GM12878 (cell line): ENCODE results near the gene CEBPG. TPM values are rescaled to one million over a fixed set of nuclear protein-coding genes. Genes with fewer than 3 reads are reported as not detected.

ENCODE experiments used
- ATAC-seq: fragments of 200-7000 bp; cut with Tn5 transposase; 3 replicates; pipeline ENCODE4 v1.9.1; 2020; ENCODE audit warnings: mild to moderate bottlenecking, moderate library complexity
- BruUV-seq: library from RNA; stranded (reverse); fragments of 400-500 nt; replicated peaks from 2 replicates; lab custom pipeline; 2021; lab: Mats Ljungman, UMichigan
- CTCF ChIA-PET: fragments of 300-600 bp; sonication (Branson Sonifier 250); formaldehyde crosslinking; extraction: SDS; loops from one replicate; lab custom pipeline; 2021; ENCODE audit warnings: inconsistent platforms; lab: Yijun Ruan, JAX
- POLR2A ChIA-PET: fragments of 350-600 bp; formaldehyde crosslinking; extraction: SDS; loops from one replicate; lab custom pipeline; 2021; ENCODE audit warnings: inconsistent platforms; lab: Charles Lee
- RAD21 ChIA-PET: fragments of 300-600 bp; sonication (Branson Sonifier 250); formaldehyde crosslinking; loops from one replicate; lab custom pipeline; 2023; ENCODE audit warnings: antibody characterized with exemption; ENCODE audit not compliant: unreplicated experiment; lab: Charles Lee
- SMC1A ChIA-PET: fragments of 300-600 bp; sonication (Branson Sonifier 250); formaldehyde crosslinking; loops from one replicate; lab custom pipeline; 2023; ENCODE audit not compliant: unreplicated experiment, uncharacterized antibody; lab: Charles Lee
- DNase-seq: peaks from one replicate; pipeline ENCODE4 v3.0.0-alpha.2; 2011; ENCODE audit warnings: low read depth, low spot score
- FAIRE-seq: peaks from 3 replicates; lab custom pipeline; 2011; peaks lifted over from hg19 to GRCh38; lab: Jason Lieb, UNC
- H2AFZ ChIP-seq: 2 replicates; pipeline ENCODE4 v1.6.0; 2011; ENCODE audit warnings: low read depth, low read length, control low read depth; ENCODE audit not compliant: control insufficient read depth
- H3K27ac ChIP-seq: 2 replicates; pipeline ENCODE4 v1.5.1; 2011; ENCODE audit warnings: control low read depth; ENCODE audit not compliant: control insufficient read depth, insufficient read depth
- H3K27me3 ChIP-seq, 2 experiments: replicated peaks in 1 of 2; 2 replicates each; pipeline versions ENCODE4 v1.6.0 to v1.6.1; 2011; ENCODE audit warnings: low read length in 1 of 2; ENCODE audit not compliant: control insufficient read depth in 2 of 2, insufficient read depth in 2 of 2
- H3K36me3 ChIP-seq, 2 experiments: 2 replicates each; pipeline ENCODE4 v1.5.1; 2011; ENCODE audit warnings: low read length in 1 of 2; ENCODE audit not compliant: control insufficient read depth in 2 of 2, insufficient read depth in 2 of 2
- H3K4me1 ChIP-seq: 2 replicates; pipeline ENCODE4 v1.6.1; 2011; ENCODE audit warnings: mild to moderate bottlenecking, low read length, moderate library complexity, mixed read lengths; ENCODE audit not compliant: control insufficient read depth, insufficient read depth
- H3K4me2 ChIP-seq: 2 replicates; pipeline ENCODE4 v1.6.0; 2011; ENCODE audit warnings: control low read depth; ENCODE audit not compliant: control insufficient read depth, insufficient read depth
- H3K4me3 ChIP-seq: fragments of 200-600 bp; sonication (generic); 2 replicates; pipeline ENCODE4 v1.5.1; 2016
- H3K79me2 ChIP-seq: 2 replicates; pipeline ENCODE4 v1.6.0; 2011; ENCODE audit warnings: low read length; ENCODE audit not compliant: control insufficient read depth, insufficient read depth
- H3K9ac ChIP-seq: 2 replicates; pipeline ENCODE4 v1.8.0; 2011; ENCODE audit warnings: low read length, control low read depth, mixed read lengths; ENCODE audit not compliant: control insufficient read depth, insufficient read depth
- H3K9me3 ChIP-seq: replicated peaks from 3 replicates; pipeline ENCODE4 v1.5.1; 2011; ENCODE audit warnings: mild to moderate bottlenecking, low read length; ENCODE audit not compliant: control insufficient read depth, insufficient read depth
- H4K20me1 ChIP-seq: 2 replicates; pipeline ENCODE4 v1.6.0; 2011; ENCODE audit not compliant: control insufficient read depth, insufficient read depth
- ASH2L ChIP-seq: fragments of 300-600, 200-600 bp; sonication (generic); IDR thresholded peaks from 2 replicates; pipeline ENCODE4 v1.6.1; 2017; ENCODE audit warnings: low read depth, mild to moderate bottlenecking, borderline replicate concordance
- CBX3 ChIP-seq: fragments of 200-600 bp; sonication (generic); IDR thresholded peaks from 2 replicates; pipeline ENCODE4 v1.6.1; 2016; ENCODE audit warnings: low read depth, borderline replicate concordance
- CEBPZ ChIP-seq: fragments of 150-350 bp; IDR thresholded peaks from 2 replicates; pipeline ENCODE4 v1.6.1; 2016; ENCODE audit warnings: low read depth, low read length
- CREB1 ChIP-seq: IDR thresholded peaks from 2 replicates; pipeline ENCODE4 v1.6.1; 2012; ENCODE audit warnings: low read depth, mild to moderate bottlenecking, inconsistent platforms
- HDAC6 ChIP-seq: fragments of 200-600 bp; sonication (generic); IDR thresholded peaks from one replicate; pipeline ENCODE4 v1.8.0; 2017; ENCODE audit warnings: antibody characterized with exemption; ENCODE audit not compliant: unreplicated experiment
- IRF5 ChIP-seq: fragments of 450-650 bp; IDR thresholded peaks from 2 replicates; pipeline ENCODE4 v1.6.1; 2017; ENCODE audit warnings: borderline replicate concordance
- KLF5 ChIP-seq: fragments of 450-650 bp; IDR thresholded peaks from 2 replicates; pipeline ENCODE4 v1.6.1; 2014; ENCODE audit warnings: mild to moderate bottlenecking; ENCODE audit not compliant: partially characterized antibody
- MTA3 ChIP-seq: IDR thresholded peaks from 2 replicates; pipeline ENCODE4 v1.6.1; 2012; ENCODE audit warnings: low read length, inconsistent platforms, borderline replicate concordance
- MXI1 ChIP-seq: fragments of 150-350 bp; IDR thresholded peaks from 2 replicates; pipeline ENCODE4 v1.6.1; 2011; ENCODE audit warnings: low read depth, mild to moderate bottlenecking, inconsistent platforms, low read length, improper control_type of control experiment
- NFXL1 ChIP-seq: fragments of 450-650 bp; IDR thresholded peaks from 2 replicates; pipeline ENCODE4 v1.6.1; 2017; ENCODE audit warnings: antibody characterized with exemption, mild to moderate bottlenecking, borderline replicate concordance
- RELA ChIP-seq: fragments of 450-650 bp; IDR thresholded peaks from 2 replicates; pipeline ENCODE4 v1.8.0; 2014; ENCODE audit warnings: borderline replicate concordance; ENCODE audit not compliant: partially characterized antibody
- RELB ChIP-seq: fragments of 450-650 bp; IDR thresholded peaks from 2 replicates; pipeline ENCODE4 v1.6.1; 2017; ENCODE audit warnings: low read depth, mild to moderate bottlenecking, moderate library complexity
- ZNF217 ChIP-seq: fragments of 450-650 bp; IDR thresholded peaks from 2 replicates; pipeline ENCODE4 v1.6.1; 2017; ENCODE audit warnings: antibody characterized with exemption, mild to moderate bottlenecking
- ZNF622 ChIP-seq: fragments of 450-650 bp; IDR thresholded peaks from 2 replicates; pipeline ENCODE4 v1.6.1; 2017; ENCODE audit warnings: mild to moderate bottlenecking, inconsistent platforms
- WGBS: methylation state at CpG from one replicate; pipeline ENCODE4 v1.1.6; 2016; ENCODE audit warnings: low lambda C conversion rate; ENCODE audit not compliant: insufficient replicate concordance, insufficient coverage; ENCODE audit errors: missing lambda C conversion rate; 5-methylcytosine and 5-hydroxymethylcytosine counted together
- in situ Hi-C: fragments of 300-500 bp; cut with MboI; formaldehyde crosslinking; loops from 9 replicates; pipeline ENCODE4 v1.14.3; 2018; ENCODE audit warnings: mixed read lengths
- intact Hi-C: fragments of 100-400 bp; cut with micrococcal nuclease; formaldehyde crosslinking; loops from one replicate; pipeline ENCODE4 v1.14.2; 2022; ENCODE audit not compliant: unreplicated experiment
- polyA plus RNA-seq, 11 experiments: library from polyadenylated mRNA; depleted of rRNA in 4 of 11; unstranded in 6 of 11; stranded (reverse) in 5 of 11; fragments of >200 nt; fragmentation: Nextera tagmentation in 4 of 11; fragmentation: Illumina TruSeq in 1 of 11; extraction: Ambion mirVana in 4 of 11; extraction: Trizol in 1 of 11; gene quantifications; 1 replicate in 1 of 11; 2 replicates in 10 of 11; pipeline versions ENCODE4 v1.2.1 to v1.2.3, GENCODE V29; 2011 to 2016; ENCODE audit warnings: inconsistent platforms in 2 of 11, missing spikeins in 2 of 11, low read depth in 1 of 11
- total RNA-seq, 4 experiments: library from RNA; depleted of rRNA in 3 of 4; stranded (reverse); fragments of >200 nt in 3 of 4; fragmentation: Illumina TruSeq in 1 of 4; extraction: Trizol in 1 of 4; gene quantifications; 2 replicates each; pipeline versions ENCODE4 v1.2.1 to v1.2.3, GENCODE V29; 2013 to 2021

Gene CEBPG
- total and polyA plus RNA-seq, 10 of the 15 experiments (the other 5 are each of a cell fraction or from before 2014, with no cell fraction given): 5.2 to 22.4 (median 20.0) TPM

GRCh38 chr19:33419788-33420130 is 46.2 kb downstream of the CEBPG start:
- CTCF ChIA-PET: interaction anchor here (0.7 to 1.5 kb wide), 2 partner anchors 11 to 53 kb away, joined by 3 to 6 read pairs; no protein-coding TSS in a partner anchor
- in situ Hi-C loops: loop anchor here (5.0 kb wide), 1 partner anchor 353 kb away; no protein-coding TSS in a partner anchor
- intact Hi-C loops: no loop called here

More at GRCh38 chr19:33419788-33420130, 46.2 kb downstream of the CEBPG start:
- Histone ChIP-seq H3K27ac (no peak overlapping the region), H3K9me3 (no peaks in the 10 kb centered on the region), H3K4me1 (no peaks in the 10 kb centered on the region), H3K4me3 (no peak overlapping the region), H3K36me3 (no peaks in the 10 kb centered on the region), H4K20me1 (no peaks in the 10 kb centered on the region), H2AFZ (no peak overlapping the region)
- no peak for FAIRE-seq
- SMC1A ChIA-PET: no interaction called here
- RAD21 ChIA-PET: interaction anchor here (0.9 kb wide), 1 partner anchor 178 kb away, joined by 4 read pairs; no protein-coding TSS in a partner anchor
- TF ChIP-seq RELA (no peak), MTA3 (no peak), MXI1 (no peak), ASH2L (no peak), ZNF217 (no peak), RELB (no peak), CREB1 (no peak), NFXL1 (no peak), HDAC6 (no peak), CBX3 (no peak), CEBPZ (no peak), KLF5 (no peak), IRF5 (no peak), ZNF622 (no peak)
- TF ChIP-seq, all 136 proteins: peak for 0
- no peak for ATAC-seq
- no peak overlapping the region for H3K4me2 ChIP-seq
- no peak for DNase-seq
- no TSS peak for BruUV-seq
- no peaks in the 10 kb centered on the region for H3K79me2 ChIP-seq
- POLR2A ChIA-PET: no interaction called here
- 87% methylated on average over 6 of the region's 6 CpGs for WGBS
- H3K27me3 ChIP-seq: no peaks in the 10 kb centered on the region
- no peak overlapping the region for H3K9ac ChIP-seq
